Activated naive CD4-positive, alpha-beta T cell treated with anti-CD3 and anti-CD28 coated beads, Interleukin-2, amount 10 ng/mL, durations not matched to agents 7 days and 5 days (primary cell): ENCODE measurements around the gene BCKDHB.

ENCODE experiments used
- CTCF ChIA-PET: fragments of 350-600 bp; sonication (Branson Sonifier 250); formaldehyde crosslinking; loops from one replicate; lab custom pipeline; 2021; ENCODE audit warnings: antibody characterized with exemption; lab: Charles Lee
- DNase-seq: peaks from one replicate; pipeline ENCODE4 v3.0.0-alpha.2; 2020
- H3K27ac Mint-ChIP-seq: one replicate; pipeline ENCODE4 v1.8.0; 2021; ENCODE audit warnings: mild to moderate bottlenecking, moderate library complexity, mixed read lengths
- H3K27me3 Mint-ChIP-seq: one replicate; pipeline ENCODE4 v1.8.0; 2021; ENCODE audit warnings: mild to moderate bottlenecking, mixed read lengths
- H3K36me3 Mint-ChIP-seq: one replicate; pipeline ENCODE4 v1.8.0; 2021; ENCODE audit warnings: mixed read lengths
- H3K4me1 Mint-ChIP-seq: one replicate; pipeline ENCODE4 v1.8.0; 2021; ENCODE audit warnings: mixed read lengths
- H3K4me3 Mint-ChIP-seq: one replicate; pipeline ENCODE4 v1.8.0; 2021; ENCODE audit warnings: mild to moderate bottlenecking, moderate library complexity, mixed read lengths
- H3K9me3 Mint-ChIP-seq: one replicate; pipeline ENCODE4 v1.8.0; 2021; ENCODE audit warnings: mixed read lengths

Gene BCKDHB

DNA sequence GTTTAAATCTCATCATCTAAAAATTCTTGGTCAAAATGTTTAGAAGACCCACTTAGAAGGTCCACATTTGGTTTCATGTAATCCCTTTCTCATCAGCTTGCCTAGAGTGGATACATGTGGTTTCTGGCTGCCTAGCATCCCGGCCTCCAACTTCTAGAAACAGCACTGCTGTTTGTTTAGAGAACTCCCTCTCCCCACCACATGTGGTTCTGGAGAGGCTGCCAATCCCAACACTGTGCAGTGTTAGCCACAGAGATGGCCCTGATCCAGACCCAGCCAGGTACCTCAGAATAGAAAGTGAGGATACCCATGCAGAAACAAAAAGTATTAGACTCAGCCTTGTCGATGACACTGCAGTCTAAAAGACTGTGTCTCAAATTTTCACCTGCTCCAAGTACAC lies 241.8 kb downstream of the BCKDHB start:
- no peaks in the 10 kb centered on the region for H3K27me3 Mint-ChIP-seq
- no peaks in the 10 kb centered on the region for H3K9me3 Mint-ChIP-seq
- DNase-seq, result no peak
- CTCF ChIA-PET, result no interaction called here
- no peaks in the 10 kb centered on the region for H3K4me1 Mint-ChIP-seq
- H3K4me3 Mint-ChIP-seq, result no peak overlapping the region
- no peaks in the 10 kb centered on the region for H3K36me3 Mint-ChIP-seq
- no peak overlapping the region for H3K27ac Mint-ChIP-seq

DNA sequence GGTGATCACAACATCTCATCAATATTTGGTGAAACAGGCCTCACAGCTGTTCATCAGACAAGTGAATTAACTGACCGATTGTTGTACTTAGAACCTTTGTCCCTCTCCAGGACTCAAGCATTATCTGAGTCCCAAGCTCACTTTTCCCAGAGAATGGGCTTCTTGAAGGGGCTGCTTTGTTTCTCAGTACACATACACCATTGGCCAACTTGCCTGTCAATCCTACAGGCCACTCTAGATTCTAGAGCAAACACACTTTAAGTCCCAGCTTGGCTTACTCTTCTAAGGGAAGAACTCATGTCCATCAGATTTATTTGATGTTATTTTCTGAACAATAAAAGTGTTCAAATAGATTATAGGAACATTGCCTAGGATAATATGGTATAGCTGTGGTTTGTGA lies 249.5 kb downstream of the BCKDHB start:
- Mint-ChIP-seq H3K9me3 (no peaks in the 10 kb centered on the region), H3K27ac (no peak overlapping the region), H3K27me3 (no peaks in the 10 kb centered on the region), H3K4me1 (no peaks in the 10 kb centered on the region), H3K4me3 (no peak overlapping the region), H3K36me3 (no peaks in the 10 kb centered on the region)
- DNase-seq, result no peak
- CTCF ChIA-PET, result interaction anchor here (0.6 kb wide), 1 partner anchor 17 kb away, joined by 3 read pairs; no protein-coding TSS in a partner anchor

DNA sequence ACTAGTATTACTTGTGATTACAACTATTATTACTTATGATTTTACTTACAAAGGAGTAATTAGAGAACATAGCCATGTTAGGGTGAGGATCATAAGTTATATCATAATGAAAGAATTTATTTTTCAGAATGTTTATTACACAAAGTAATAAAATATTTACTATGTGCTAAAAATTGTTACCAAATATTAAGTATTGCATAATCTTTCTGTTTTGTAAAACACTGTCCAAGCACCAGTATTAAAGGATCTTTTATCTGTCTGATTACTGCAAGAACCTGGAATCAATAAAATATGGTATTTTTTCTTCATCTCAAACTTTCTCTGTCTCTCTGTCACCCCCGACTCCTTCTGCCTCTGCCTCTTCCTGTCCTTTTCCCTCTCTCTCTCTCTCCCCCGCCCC lies 250.1 kb downstream of the BCKDHB start:
- CTCF ChIA-PET, result no interaction called here
- no peaks in the 10 kb centered on the region for H3K27me3 Mint-ChIP-seq
- no peaks in the 10 kb centered on the region for H3K9me3 Mint-ChIP-seq
- H3K4me3 Mint-ChIP-seq, result no peak overlapping the region
- no peak for DNase-seq
- H3K27ac Mint-ChIP-seq, result no peak overlapping the region
- H3K4me1 Mint-ChIP-seq, result no peaks in the 10 kb centered on the region
- H3K36me3 Mint-ChIP-seq, result no peaks in the 10 kb centered on the region

DNA sequence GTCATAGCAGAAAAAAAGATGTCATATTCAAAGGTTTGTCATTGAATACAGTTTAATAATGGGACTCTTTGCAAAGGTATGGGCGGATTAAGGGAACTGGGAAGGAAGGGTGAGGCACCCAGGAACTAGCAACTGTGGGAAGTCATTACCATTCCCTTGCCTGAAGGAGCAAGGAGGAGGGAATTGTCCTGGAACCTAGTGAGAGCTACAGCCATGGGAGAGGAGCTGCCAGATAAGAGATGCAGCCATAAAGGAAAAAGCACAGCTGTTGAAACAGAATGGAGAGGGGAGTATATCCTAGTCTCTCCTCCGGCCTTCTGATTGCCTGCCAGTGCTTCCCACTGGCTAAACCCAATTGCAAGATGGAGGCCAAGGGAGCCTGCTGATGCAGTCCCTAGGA lies 250.6 kb downstream of the BCKDHB start:
- CTCF ChIA-PET, result no interaction called here

DNA sequence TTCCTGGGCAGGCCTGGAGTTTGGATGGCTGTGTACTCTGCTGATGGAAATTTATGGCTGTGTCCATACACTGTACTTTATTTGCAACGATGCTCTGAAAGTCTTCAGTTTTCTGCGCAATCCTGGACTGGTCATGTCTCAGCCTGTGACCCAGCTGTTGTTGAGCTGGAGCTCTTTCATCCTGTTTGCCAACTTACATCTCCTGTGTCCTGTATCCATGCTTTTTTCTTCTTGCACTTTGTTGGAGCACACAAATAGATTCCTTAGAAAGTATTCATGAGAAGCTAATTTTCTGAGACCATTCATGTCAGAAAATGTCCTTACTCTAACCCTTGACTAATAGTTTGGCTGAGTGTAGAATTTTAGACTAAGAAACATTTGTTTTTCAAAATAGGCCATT lies 251.2 kb downstream of the BCKDHB start:
- no peak for DNase-seq
- Mint-ChIP-seq H3K27me3 (no peaks in the 10 kb centered on the region), H3K9me3 (no peaks in the 10 kb centered on the region), H3K4me3 (no peak overlapping the region), H3K36me3 (no peaks in the 10 kb centered on the region), H3K27ac (no peak overlapping the region), H3K4me1 (no peaks in the 10 kb centered on the region)
- CTCF ChIA-PET, result no interaction called here

More for the DNA sequence above, 250.6 kb downstream of the BCKDHB start:
- H3K36me3 Mint-ChIP-seq, result no peaks in the 10 kb centered on the region
- H3K27ac Mint-ChIP-seq, result no peak overlapping the region
- no peaks in the 10 kb centered on the region for H3K4me1 Mint-ChIP-seq
- H3K27me3 Mint-ChIP-seq, result no peaks in the 10 kb centered on the region
- DNase-seq, result no peak
- no peak overlapping the region for H3K4me3 Mint-ChIP-seq
- no peaks in the 10 kb centered on the region for H3K9me3 Mint-ChIP-seq

DNA sequence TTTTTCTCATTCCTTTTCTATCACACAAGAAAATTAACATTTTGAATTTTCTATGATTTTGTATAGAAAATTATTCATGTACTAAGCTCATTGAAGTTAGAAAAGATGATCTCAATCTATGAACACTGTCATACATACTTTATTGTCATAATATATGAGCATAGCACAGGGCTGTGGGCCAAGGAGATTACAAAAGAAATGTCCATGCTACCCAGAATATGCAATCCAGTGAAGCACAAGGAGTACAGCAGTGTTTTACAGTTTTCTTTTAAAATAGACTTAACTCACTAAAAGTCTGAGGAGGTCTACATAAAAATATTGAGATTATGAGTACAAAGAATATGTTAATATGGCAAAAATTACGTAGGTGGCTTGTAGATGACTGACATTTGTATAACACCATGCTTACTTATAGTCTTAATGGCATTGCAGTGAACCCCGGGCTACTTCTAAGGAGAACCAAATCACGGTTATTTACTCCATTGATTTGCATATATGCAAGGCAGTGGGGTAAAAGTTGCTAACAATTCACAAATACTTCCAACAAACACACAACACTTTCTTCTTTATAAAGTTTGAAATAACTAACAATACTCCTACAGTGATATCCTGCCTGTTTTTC lies 257.1 kb downstream of the BCKDHB start:
- Mint-ChIP-seq H3K9me3 (no peaks in the 10 kb centered on the region), H3K27ac (no peak overlapping the region), H3K27me3 (no peaks in the 10 kb centered on the region), H3K36me3 (no peaks in the 10 kb centered on the region), H3K4me3 (no peak overlapping the region), H3K4me1 (no peaks in the 10 kb centered on the region)
- DNase-seq, result no peak
- CTCF ChIA-PET, result no interaction called here

DNA sequence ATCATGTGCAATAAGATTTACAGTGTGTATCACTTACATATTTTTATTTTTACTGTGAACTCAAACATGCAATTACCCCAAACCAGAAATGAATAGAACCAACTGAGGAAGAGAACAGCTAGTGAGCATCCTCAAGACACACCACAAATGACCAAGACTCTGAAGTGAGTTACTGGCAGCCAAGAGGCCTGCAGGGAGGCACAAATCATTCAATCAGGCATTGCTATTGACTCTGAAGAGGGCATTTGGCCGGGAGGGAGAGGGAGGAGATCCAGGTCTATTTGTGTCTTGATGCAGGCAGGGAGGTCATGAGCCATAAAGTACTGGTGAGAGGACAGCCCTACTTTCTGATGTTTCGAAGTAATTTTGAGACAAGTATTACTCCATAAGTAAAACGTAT lies 257.7 kb downstream of the BCKDHB start:
- no peak for DNase-seq

DNA sequence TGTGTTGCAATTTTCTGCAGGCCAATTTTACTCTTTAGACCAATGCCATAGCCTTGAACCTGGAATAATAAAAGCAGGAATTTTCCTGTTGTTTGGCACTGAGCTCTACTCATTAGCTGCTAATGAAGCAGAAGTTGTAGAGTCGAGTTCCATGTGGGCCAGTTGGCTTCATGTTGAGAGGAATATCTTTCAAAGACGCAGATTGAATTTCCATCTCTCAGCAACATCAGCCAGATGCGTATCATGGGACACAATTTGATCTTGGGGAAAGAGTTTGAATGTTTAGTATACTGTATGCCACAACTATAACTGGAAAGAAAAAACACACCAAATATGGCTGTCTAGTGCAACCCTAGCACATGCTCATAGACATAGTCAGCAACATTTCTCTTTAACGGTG lies 259.6 kb downstream of the BCKDHB start:
- H3K36me3 Mint-ChIP-seq, result no peaks in the 10 kb centered on the region
- no peak overlapping the region for H3K4me3 Mint-ChIP-seq
- H3K9me3 Mint-ChIP-seq, result no peaks in the 10 kb centered on the region
- H3K4me1 Mint-ChIP-seq, result no peaks in the 10 kb centered on the region
- H3K27me3 Mint-ChIP-seq, result no peaks in the 10 kb centered on the region
- CTCF ChIA-PET, result no interaction called here
- no peak for DNase-seq
- no peak overlapping the region for H3K27ac Mint-ChIP-seq

More for the DNA sequence above, 257.7 kb downstream of the BCKDHB start:
- H3K4me1 Mint-ChIP-seq, result no peaks in the 10 kb centered on the region
- H3K27me3 Mint-ChIP-seq, result no peaks in the 10 kb centered on the region
- H3K27ac Mint-ChIP-seq, result no peak overlapping the region
- H3K9me3 Mint-ChIP-seq, result no peaks in the 10 kb centered on the region
- no peaks in the 10 kb centered on the region for H3K36me3 Mint-ChIP-seq
- CTCF ChIA-PET, result no interaction called here
- no peak overlapping the region for H3K4me3 Mint-ChIP-seq

DNA sequence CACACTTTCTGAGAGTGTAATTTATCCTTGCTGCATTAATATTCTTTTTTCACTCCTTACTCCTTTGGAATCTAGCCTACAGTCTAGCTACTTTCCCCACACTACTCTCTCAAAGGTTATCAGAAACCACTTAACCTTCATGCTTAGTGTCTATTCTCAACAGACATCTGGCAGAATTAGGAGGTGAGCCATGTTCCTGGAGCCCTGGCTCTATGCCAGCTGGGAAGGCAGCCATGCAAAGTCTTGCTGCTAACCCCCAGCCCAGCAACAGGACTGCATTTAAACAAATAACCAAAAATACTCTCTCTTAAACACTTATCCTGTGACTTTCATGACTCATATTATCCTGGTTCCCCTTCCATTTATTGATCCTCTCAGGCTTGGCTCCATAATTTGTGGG lies 260.2 kb downstream of the BCKDHB start:
- H3K27me3 Mint-ChIP-seq, result no peaks in the 10 kb centered on the region
- no peaks in the 10 kb centered on the region for H3K36me3 Mint-ChIP-seq
- no peaks in the 10 kb centered on the region for H3K9me3 Mint-ChIP-seq
- DNase-seq, result no peak
- H3K4me1 Mint-ChIP-seq, result no peaks in the 10 kb centered on the region
- CTCF ChIA-PET, result no interaction called here
- H3K4me3 Mint-ChIP-seq, result no peak overlapping the region
- no peak overlapping the region for H3K27ac Mint-ChIP-seq

DNA sequence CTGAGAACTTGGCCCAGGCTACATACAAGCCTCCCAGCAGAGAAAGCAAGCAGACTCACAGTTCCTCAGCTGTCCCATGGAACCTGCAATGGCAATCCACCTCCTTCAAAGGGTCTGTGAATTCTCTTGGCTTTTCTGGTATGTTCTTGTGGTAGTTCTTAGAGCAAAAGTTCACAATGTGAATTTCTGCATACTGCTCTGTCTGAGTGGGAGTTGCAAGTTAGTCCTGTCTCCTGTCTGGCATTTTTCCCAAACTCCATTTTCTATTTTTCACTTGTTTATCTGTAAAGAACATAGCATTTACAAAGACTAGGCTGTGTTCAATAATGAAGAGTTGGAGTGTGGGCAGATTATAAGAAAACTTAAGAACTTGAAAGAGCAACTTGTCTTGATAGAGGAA lies 269.9 kb downstream of the BCKDHB start:
- Mint-ChIP-seq H3K27me3 (no peaks in the 10 kb centered on the region), H3K36me3 (no peaks in the 10 kb centered on the region)
- CTCF ChIA-PET, result no interaction called here

DNA sequence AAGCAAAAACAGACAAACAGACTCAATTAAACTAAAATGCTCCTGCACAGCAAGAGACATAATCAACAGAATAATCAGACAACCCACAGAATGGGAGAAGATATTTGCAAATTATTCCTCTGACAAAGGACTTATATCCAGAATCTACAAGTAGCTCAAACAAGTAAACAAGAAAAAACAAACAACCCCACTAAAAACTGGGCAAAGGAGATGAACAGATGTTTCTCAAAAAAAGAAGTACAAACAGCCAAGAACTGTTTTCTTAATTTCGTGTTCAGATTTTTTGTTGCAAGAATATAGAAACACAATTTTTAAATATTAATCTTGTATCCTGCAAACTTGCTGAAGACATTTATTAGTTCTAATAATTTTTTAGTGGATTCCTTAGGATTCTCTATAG lies 274.1 kb downstream of the BCKDHB start:
- Mint-ChIP-seq H3K9me3 (no peaks in the 10 kb centered on the region), H3K4me1 (no peaks in the 10 kb centered on the region), H3K36me3 (no peaks in the 10 kb centered on the region), H3K4me3 (no peak overlapping the region), H3K27me3 (no peaks in the 10 kb centered on the region), H3K27ac (no peak overlapping the region)
- CTCF ChIA-PET, result no interaction called here
- no peak for DNase-seq

More for the DNA sequence above, 269.9 kb downstream of the BCKDHB start:
- Mint-ChIP-seq H3K4me1 (no peaks in the 10 kb centered on the region), H3K4me3 (no peak overlapping the region), H3K9me3 (no peaks in the 10 kb centered on the region), H3K27ac (no peak overlapping the region)
- no peak for DNase-seq

DNA sequence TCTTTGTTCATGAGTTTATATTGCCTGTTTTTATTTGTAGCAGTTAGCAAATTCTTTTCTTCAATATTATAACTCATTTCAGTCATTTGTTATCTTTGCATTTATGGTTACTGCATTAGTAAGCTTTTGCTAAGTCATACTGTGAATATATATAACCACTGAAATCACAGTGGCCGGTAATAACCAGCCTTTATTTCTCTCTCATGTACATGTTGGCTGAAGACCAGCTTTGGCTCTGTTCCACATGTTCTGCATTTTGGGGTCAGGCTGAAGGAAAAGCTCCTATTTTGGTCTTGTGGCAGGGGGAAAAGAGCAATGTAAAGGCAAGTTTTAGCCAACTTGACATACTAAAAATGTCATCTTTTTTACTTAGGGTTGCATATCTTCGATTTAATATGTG lies 276.3 kb downstream of the BCKDHB start:
- CTCF ChIA-PET, result no interaction called here
- no peaks in the 10 kb centered on the region for H3K36me3 Mint-ChIP-seq
- no peaks in the 10 kb centered on the region for H3K27me3 Mint-ChIP-seq
- H3K4me1 Mint-ChIP-seq, result no peaks in the 10 kb centered on the region
- H3K27ac Mint-ChIP-seq, result no peak overlapping the region
- H3K4me3 Mint-ChIP-seq, result no peak overlapping the region
- no peak for DNase-seq
- H3K9me3 Mint-ChIP-seq, result no peaks in the 10 kb centered on the region

DNA sequence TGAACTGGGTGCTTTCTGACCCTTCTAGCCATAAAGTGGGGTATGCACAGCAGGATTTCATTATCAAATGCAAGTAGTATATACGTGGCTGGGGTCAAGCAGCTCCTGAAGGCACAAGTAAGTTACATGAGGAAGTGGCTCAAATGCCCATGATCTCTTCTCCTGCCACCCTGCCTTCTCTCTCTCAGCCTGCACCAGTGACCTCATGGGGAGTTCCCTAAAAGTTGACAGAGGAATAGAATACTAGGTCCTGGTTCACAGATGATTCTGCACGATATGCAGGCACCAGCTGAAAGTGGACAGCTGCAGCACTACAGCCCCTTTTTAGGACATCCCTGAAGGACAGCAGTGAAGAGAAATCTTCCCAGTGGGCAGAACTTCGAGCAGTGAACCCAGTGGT lies 282.0 kb downstream of the BCKDHB start:
- CTCF ChIA-PET, result no interaction called here
- no peak overlapping the region for H3K27ac Mint-ChIP-seq

More for the DNA sequence above, 282.0 kb downstream of the BCKDHB start:
- Mint-ChIP-seq H3K36me3 (no peaks in the 10 kb centered on the region), H3K27me3 (no peaks in the 10 kb centered on the region), H3K4me3 (no peak overlapping the region), H3K9me3 (no peaks in the 10 kb centered on the region), H3K4me1 (no peaks in the 10 kb centered on the region)
- DNase-seq, result no peak
